Measurements from ENCODE around the gene DHCR24. TPM values are rescaled to one million over a fixed set of nuclear protein-coding genes. Genes with fewer than 3 reads are reported as not detected.

The DHCR24 gene
- total RNA-seq, 2 experiments from 2014 or later = 59.5 to 64.7 TPM

GRCh38 chr1:54808443-54809207 lies 78.4 kb downstream of the DHCR24 start:
- POLR2A ChIA-PET = interaction anchor here (1.1 kb wide), 1 partner anchor 8 kb away, joined by 3 read pairs; the partner anchor contains the start of gene TTC22
- no peak for TF ChIP-seq CTCF (IDR thresholded peaks at IDR 0.05)
- CTCF ChIA-PET = interaction anchor here (1.6 to 1.9 kb wide), 5 partner anchors 8 to 137 kb away, joined by 4 to 25 read pairs (median 11); partner anchors contain the start of gene TTC22
- Mint-ChIP-seq H3K27ac (no peak overlapping the region), H3K4me1 (ENCODE audit: low read depth) (peaks cover 17% of the 10 kb centered on the region), H3K9me3 (no peaks in the 10 kb centered on the region), H3K4me3 (no peak overlapping the region), H3K36me3 (ENCODE audit: low read depth) (no peaks in the 10 kb centered on the region), H3K27me3 (no peaks in the 10 kb centered on the region)
- DNase-seq (no peak), ATAC-seq (no peak)
- intact Hi-C loops (cut with micrococcal nuclease) = no loop called here

DNA sequence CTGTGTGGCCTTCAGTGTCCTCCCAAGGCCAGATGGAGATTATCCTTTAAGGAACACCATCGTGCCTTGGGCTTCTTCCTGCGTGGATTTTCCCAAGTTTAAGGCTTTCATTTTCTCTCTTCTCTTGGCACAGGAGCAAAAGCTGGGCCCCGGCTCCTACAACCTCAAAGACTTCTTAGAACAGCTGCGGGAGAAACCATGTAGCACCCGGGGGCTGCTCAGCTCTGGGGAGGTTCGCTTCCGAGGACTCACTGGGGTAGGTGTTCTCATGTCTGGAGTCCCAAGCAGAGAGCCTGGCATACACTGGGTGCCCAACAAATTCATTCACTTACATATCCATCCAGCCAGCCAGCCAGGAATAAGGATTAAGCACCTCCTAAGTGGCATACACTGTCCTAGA lies 79.2 kb downstream of the DHCR24 start:
- DNase-seq = no peak
- H3K4me3 Mint-ChIP-seq = no peak overlapping the region
- no peak overlapping the region for H3K27ac Mint-ChIP-seq
- H3K27me3 Mint-ChIP-seq = no peaks in the 10 kb centered on the region
- no peak for TF ChIP-seq CTCF (IDR thresholded peaks at IDR 0.05)
- no peak for ATAC-seq
- peaks cover 22% of the 10 kb centered on the region for H3K4me1 Mint-ChIP-seq (ENCODE audit: low read depth)
- intact Hi-C loops (cut with micrococcal nuclease) = no loop called here
- POLR2A ChIA-PET = interaction anchor here (1.0 to 1.4 kb wide), 2 partner anchors 15 to 91 kb away, joined by 3 read pairs; no protein-coding TSS in a partner anchor
- H3K9me3 Mint-ChIP-seq = no peaks in the 10 kb centered on the region
- CTCF ChIA-PET = interaction anchor here (1.3 kb wide), 1 partner anchor 133 kb away, joined by 3 read pairs; no protein-coding TSS in a partner anchor
- H3K36me3 Mint-ChIP-seq (ENCODE audit: low read depth) = no peaks in the 10 kb centered on the region

GRCh38 chr1:54806931-54807611 lies 79.9 kb downstream of the DHCR24 start:
- ChIA-PET CTCF (interaction anchor here (1.3 kb wide), 2 partner anchors 15 to 132 kb away, joined by 3 to 11 read pairs; no protein-coding TSS in a partner anchor), POLR2A (interaction anchor here (1.0 to 1.4 kb wide), 3 partner anchors 11 to 90 kb away, joined by 3 to 5 read pairs (median 3); no protein-coding TSS in a partner anchor)
- Mint-ChIP-seq H3K4me3 (no peak overlapping the region), H3K9me3 (no peaks in the 10 kb centered on the region), H3K27ac (no peak overlapping the region), H3K27me3 (no peaks in the 10 kb centered on the region), H3K36me3 (ENCODE audit: low read depth) (no peaks in the 10 kb centered on the region), H3K4me1 (ENCODE audit: low read depth) (peaks cover 22% of the 10 kb centered on the region)
- ATAC-seq (peak; percentile 49), DNase-seq (peak; percentile 40)
- intact Hi-C loops (cut with micrococcal nuclease) = no loop called here
- no peak for TF ChIP-seq CTCF (IDR thresholded peaks at IDR 0.05)

- H3K4me1 Mint-ChIP-seq (ENCODE audit: low read depth) = peaks cover 28% of the 10 kb centered on the region
- CTCF ChIA-PET = no interaction called here
- TF ChIP-seq CTCF (IDR thresholded peaks at IDR 0.05) = no peak
- no peaks in the 10 kb centered on the region for H3K36me3 Mint-ChIP-seq (ENCODE audit: low read depth)
- H3K9me3 Mint-ChIP-seq = no peaks in the 10 kb centered on the region
- POLR2A ChIA-PET = no interaction called here
- no peak overlapping the region for H3K4me3 Mint-ChIP-seq
- H3K27ac Mint-ChIP-seq = no peak overlapping the region
- no peaks in the 10 kb centered on the region for H3K27me3 Mint-ChIP-seq
- DNase-seq = no peak
- ATAC-seq = no peak
- intact Hi-C loops (cut with micrococcal nuclease) = loop anchor here (2.0 kb wide), 1 partner anchor 89 kb away; no protein-coding TSS in a partner anchor
Measured at GRCh38 chr1:54805981-54806381, 81.0 kb downstream of the DHCR24 start.

Data from activated CD8-positive, alpha-beta T cell treated with anti-CD3 and anti-CD28 coated beads for 36 hours (primary cell).